NT2/D1 (cell line): ENCODE measurements around the gene CDYL2.

ENCODE experiments used
- DNase-seq: peaks from one replicate; pipeline ENCODE4 v3.0.0-alpha.2; 2011; ENCODE audit warnings: low read depth, low spot score
- H3K27me3 ChIP-seq: 2 replicates; pipeline ENCODE4 v1.6.0; 2011; ENCODE audit warnings: mild to moderate bottlenecking; ENCODE audit not compliant: insufficient read length, insufficient read depth
- H3K36me3 ChIP-seq: 2 replicates; pipeline ENCODE4 v1.6.1; 2011; ENCODE audit warnings: mild to moderate bottlenecking, low read length, mixed read lengths; ENCODE audit not compliant: insufficient read depth, insufficient read length
- H3K4me1 ChIP-seq: 2 replicates; pipeline ENCODE4 v1.5.1; 2011; ENCODE audit not compliant: insufficient read depth, insufficient read length
- H3K4me3 ChIP-seq: 2 replicates; pipeline ENCODE4 v1.5.1; 2011; ENCODE audit warnings: low read depth; ENCODE audit not compliant: insufficient read length
- H3K9ac ChIP-seq: 2 replicates; pipeline ENCODE4 v1.6.0; 2011; ENCODE audit warnings: low read depth; ENCODE audit not compliant: insufficient read length
- H3K9me3 ChIP-seq: 2 replicates; pipeline ENCODE4 v1.5.1; 2011; ENCODE audit warnings: mild to moderate bottlenecking, low read length; ENCODE audit not compliant: insufficient read depth
- SUZ12 ChIP-seq: IDR thresholded peaks from 2 replicates; pipeline ENCODE4 v1.6.1; 2011; ENCODE audit not compliant: insufficient read length, insufficient read depth; ENCODE audit errors: extremely low read depth
- YY1 ChIP-seq: IDR thresholded peaks from 2 replicates; pipeline ENCODE4 v1.6.1; 2011; ENCODE audit not compliant: insufficient read length, insufficient read depth
- ZNF274 ChIP-seq: IDR thresholded peaks from 2 replicates; pipeline ENCODE4 v1.6.1; 2011; ENCODE audit warnings: mild to moderate bottlenecking, low read depth, low read length

The CDYL2 gene

GRCh38 chr16:80719573-80719972 lies 84.8 kb downstream of the CDYL2 start:
- no peaks in the 10 kb centered on the region for H3K27me3 ChIP-seq
- H3K9ac ChIP-seq, result no peak overlapping the region
- 0 out of 2 replicates have a peak, but pooled peaks cover 11% of the 10 kb centered on the region for H3K9me3 ChIP-seq
- no peaks in the 10 kb centered on the region for H3K36me3 ChIP-seq
- no peak overlapping the region for H3K4me3 ChIP-seq
- no peak for TF ChIP-seq YY1
- TF ChIP-seq SUZ12, result no peak
- no peak for TF ChIP-seq ZNF274
- DNase-seq, result no peak
- peaks cover 5% of the 10 kb centered on the region for H3K4me1 ChIP-seq

- no peak overlapping the region for H3K9ac ChIP-seq
- H3K4me1 ChIP-seq, result peaks cover 5% of the 10 kb centered on the region
- no peaks in the 10 kb centered on the region for H3K36me3 ChIP-seq
- H3K9me3 ChIP-seq, result 0 out of 2 replicates have a peak, but pooled peaks cover 11% of the 10 kb centered on the region
- no peak for DNase-seq
- no peak overlapping the region for H3K4me3 ChIP-seq
- no peak for TF ChIP-seq ZNF274
- TF ChIP-seq SUZ12, result no peak
- TF ChIP-seq YY1, result no peak
- H3K27me3 ChIP-seq, result no peaks in the 10 kb centered on the region
Measured at GRCh38 chr16:80718480-80719220, 85.7 kb downstream of the CDYL2 start.

- no peak for TF ChIP-seq ZNF274
- no peak for TF ChIP-seq YY1
- TF ChIP-seq SUZ12, result no peak
- Histone ChIP-seq H3K9me3 (0 out of 2 replicates have a peak, but pooled peaks cover 4% of the 10 kb centered on the region), H3K4me1 (peaks cover 5% of the 10 kb centered on the region), H3K27me3 (no peaks in the 10 kb centered on the region), H3K4me3 (no peak overlapping the region), H3K9ac (no peak overlapping the region), H3K36me3 (no peaks in the 10 kb centered on the region)
- DNase-seq, result no peak
Measured at GRCh38 chr16:80717611-80718010, 86.8 kb downstream of the CDYL2 start.

GRCh38 chr16:80716564-80717139 lies 87.7 kb downstream of the CDYL2 start:
- no peak for DNase-seq
- H3K27me3 ChIP-seq, result no peaks in the 10 kb centered on the region
- H3K9ac ChIP-seq, result no peak overlapping the region
- H3K4me1 ChIP-seq, result peaks cover 5% of the 10 kb centered on the region
- no peak for TF ChIP-seq YY1
- TF ChIP-seq ZNF274, result no peak
- no peak for TF ChIP-seq SUZ12
- no peaks in the 10 kb centered on the region for H3K9me3 ChIP-seq
- H3K4me3 ChIP-seq, result no peak overlapping the region
- H3K36me3 ChIP-seq, result no peaks in the 10 kb centered on the region

- H3K4me3 ChIP-seq, result no peak overlapping the region
- DNase-seq, result no peak
- H3K36me3 ChIP-seq, result no peaks in the 10 kb centered on the region
- H3K9ac ChIP-seq, result no peak overlapping the region
- TF ChIP-seq SUZ12 (no peak), ZNF274 (no peak), YY1 (no peak)
- no peaks in the 10 kb centered on the region for H3K4me1 ChIP-seq
- no peaks in the 10 kb centered on the region for H3K9me3 ChIP-seq
- H3K27me3 ChIP-seq, result no peaks in the 10 kb centered on the region
Measured at GRCh38 chr16:80711406-80711805, 93.0 kb downstream of the CDYL2 start.

GRCh38 chr16:80710918-80711317 lies 93.5 kb downstream of the CDYL2 start:
- Histone ChIP-seq H3K4me1 (no peaks in the 10 kb centered on the region), H3K36me3 (no peaks in the 10 kb centered on the region), H3K27me3 (no peaks in the 10 kb centered on the region), H3K9ac (no peak overlapping the region), H3K9me3 (no peaks in the 10 kb centered on the region), H3K4me3 (no peak overlapping the region)
- TF ChIP-seq SUZ12 (no peak), ZNF274 (no peak), YY1 (no peak)
- no peak for DNase-seq

GRCh38 chr16:80708823-80709222 lies 95.6 kb downstream of the CDYL2 start:
- H3K4me1 ChIP-seq, result no peaks in the 10 kb centered on the region
- TF ChIP-seq ZNF274 (no peak), YY1 (no peak), SUZ12 (no peak)

More at GRCh38 chr16:80708823-80709222, 95.6 kb downstream of the CDYL2 start:
- H3K36me3 ChIP-seq, result no peaks in the 10 kb centered on the region
- no peak overlapping the region for H3K4me3 ChIP-seq
- H3K27me3 ChIP-seq, result no peaks in the 10 kb centered on the region
- no peaks in the 10 kb centered on the region for H3K9me3 ChIP-seq
- no peak for DNase-seq
- no peak overlapping the region for H3K9ac ChIP-seq
